H1 (cell line): ENCODE results near the gene LIAS. TPM values are rescaled to one million over a fixed set of nuclear protein-coding genes. Genes with fewer than 3 reads are reported as not detected.

Experiments used
- CTCF ChIA-PET: fragments of 300-600 bp; sonication (Branson Sonifier 250); formaldehyde crosslinking; loops from one replicate; lab custom pipeline; 2021; ENCODE audit not compliant: partially characterized antibody; lab: Charles Lee
- POLR2A ChIA-PET: fragments of 300-600 bp; sonication (Branson Sonifier 250); formaldehyde crosslinking; loops from one replicate; lab custom pipeline; 2021; ENCODE audit warnings: inconsistent platforms; ENCODE audit not compliant: partially characterized antibody; lab: Charles Lee
- DNase-seq, 2 experiments: peaks; one replicate each; pipeline versions ENCODE4 v3.0.0 to v3.0.0-alpha.2; 2010 to 2022; ENCODE audit warnings: low spot score in 2 of 2, low read depth in 1 of 2, mixed read lengths in 1 of 2
- FAIRE-seq: peaks from 2 replicates; lab custom pipeline; 2011; peaks lifted over from hg19 to GRCh38; lab: Jason Lieb, UNC
- H2AFZ ChIP-seq: 2 replicates; pipeline ENCODE4 v1.8.1; 2012; ENCODE audit warnings: low read length, inconsistent platforms
- H2AK5ac ChIP-seq: 2 replicates; pipeline ENCODE4 v1.6.1; 2013; ENCODE audit warnings: low read depth, low read length
- H2BK120ac ChIP-seq: replicated peaks from 2 replicates; pipeline ENCODE3; 2013; ENCODE audit warnings: low read depth, low read length, inconsistent platforms
- H2BK12ac ChIP-seq: 2 replicates; pipeline ENCODE4 v1.6.1; 2013; ENCODE audit warnings: low read depth, low read length
- H2BK15ac ChIP-seq: 2 replicates; pipeline ENCODE4 v1.6.1; 2013; ENCODE audit warnings: low read length
- H2BK20ac ChIP-seq: 2 replicates; pipeline ENCODE4 v1.6.1; 2013; ENCODE audit warnings: low read length
- H2BK5ac ChIP-seq: 2 replicates; pipeline ENCODE4 v1.6.1; 2013; ENCODE audit warnings: low read depth, low read length
- H3K14ac ChIP-seq: 2 replicates; pipeline ENCODE4 v1.6.1; 2013; ENCODE audit warnings: inconsistent platforms; ENCODE audit not compliant: insufficient read length
- H3K18ac ChIP-seq: 2 replicates; pipeline ENCODE4 v1.6.1; 2013; ENCODE audit warnings: low read length; ENCODE audit errors: extremely low read depth
- H3K23ac ChIP-seq: 2 replicates; pipeline ENCODE4 v1.6.1; 2013; ENCODE audit warnings: inconsistent platforms; ENCODE audit not compliant: insufficient read length
- H3K23me2 ChIP-seq: 2 replicates; pipeline ENCODE4 v1.6.1; 2013; ENCODE audit warnings: low read depth, low read length
- H3K27ac ChIP-seq: 2 replicates; pipeline ENCODE4 v1.6.1; 2011; ENCODE audit warnings: low read depth, low read length, inconsistent platforms
- H3K27me3 ChIP-seq, 4 experiments: replicated peaks in 1 of 4; 1 replicate in 1 of 4; 2 replicates in 3 of 4; pipeline versions ENCODE4 v1.6.1 to v1.8.1; 2011 to 2013; ENCODE audit warnings: low read length in 3 of 4, mild to moderate bottlenecking in 3 of 4, inconsistent platforms in 2 of 4, mixed read lengths in 2 of 4, moderate library complexity in 1 of 4; ENCODE audit not compliant: control insufficient read depth in 3 of 4, insufficient read depth in 3 of 4; ENCODE audit errors: extremely low read depth in 1 of 4
- H3K36me3 ChIP-seq, 4 experiments: 2 replicates each; pipeline versions ENCODE4 v1.6.1 to v1.8.1; 2011 to 2013; ENCODE audit warnings: mild to moderate bottlenecking in 4 of 4, low read length in 3 of 4, moderate library complexity in 2 of 4, control low read depth in 1 of 4, inconsistent platforms in 1 of 4; ENCODE audit not compliant: insufficient read depth in 4 of 4, control insufficient read depth in 2 of 4
- H3K4ac ChIP-seq: replicated peaks from 2 replicates; pipeline ENCODE3; 2013; ENCODE audit warnings: low read length, low read depth, mixed read lengths, inconsistent platforms; ENCODE audit not compliant: insufficient read length
- H3K4me1 ChIP-seq, 4 experiments: replicated peaks in 1 of 4; 1 replicate in 1 of 4; 2 replicates in 3 of 4; pipeline versions ENCODE4 v1.6.1 to v1.8.1; 2011 to 2013; ENCODE audit warnings: low read length in 3 of 4, inconsistent platforms in 2 of 4, mixed read lengths in 1 of 4; ENCODE audit not compliant: insufficient read depth in 4 of 4, control insufficient read depth in 3 of 4
- H3K4me2 ChIP-seq, 2 experiments: 2 replicates each; pipeline versions ENCODE4 v1.6.1 to v1.8.1; 2011 to 2013; ENCODE audit warnings: low read depth in 2 of 2, low read length in 2 of 2, control low read depth in 1 of 2, inconsistent platforms in 1 of 2, mild to moderate bottlenecking in 1 of 2; ENCODE audit not compliant: insufficient read depth in 1 of 2
- H3K4me3 ChIP-seq, 4 experiments: fragments of 200-600, 300-600 bp in 1 of 4; sonication (generic), shearing (Covaris generic), sonication (Bioruptor Twin) in 1 of 4; 2 replicates each; pipeline versions ENCODE4 v1.5.1 to v1.8.1; 2011 to 2016; ENCODE audit warnings: low read length in 4 of 4, low read depth in 3 of 4, control low read depth in 2 of 4, inconsistent platforms in 2 of 4, mild to moderate bottlenecking in 2 of 4, mixed read lengths in 1 of 4, moderate library complexity in 1 of 4; ENCODE audit not compliant: insufficient read depth in 2 of 4; ENCODE audit errors: extremely low read depth in 1 of 4
- H3K56ac ChIP-seq: replicated peaks from 2 replicates; pipeline ENCODE3; 2013; ENCODE audit warnings: low read depth, mild to moderate bottlenecking, mixed read lengths, low read length, inconsistent platforms; ENCODE audit not compliant: insufficient read length
- H3K79me1 ChIP-seq: 2 replicates; pipeline ENCODE4 v1.6.1; 2013; ENCODE audit warnings: low read depth, low read length, control low read depth
- H3K79me2 ChIP-seq, 2 experiments: 2 replicates each; pipeline versions ENCODE4 v1.6.1 to v1.8.1; 2012 to 2013; ENCODE audit warnings: low read length in 2 of 2, mild to moderate bottlenecking in 2 of 2, inconsistent platforms in 1 of 2; ENCODE audit not compliant: insufficient read depth in 2 of 2, control insufficient read depth in 1 of 2
- H3K9ac ChIP-seq, 4 experiments: replicated peaks in 1 of 4; 1 replicate in 1 of 4; 2 replicates in 3 of 4; pipeline versions ENCODE4 v1.6.1 to v1.8.1; 2011 to 2013; ENCODE audit warnings: low read depth in 3 of 4, low read length in 3 of 4, control low read depth in 2 of 4, mild to moderate bottlenecking in 2 of 4, moderate library complexity in 2 of 4, inconsistent platforms in 1 of 4; ENCODE audit errors: extremely low read depth in 1 of 4
- H3K9me3 ChIP-seq, 2 experiments: 2 replicates each; pipeline versions ENCODE4 v1.6.1 to v1.8.1; 2012 to 2013; ENCODE audit warnings: mild to moderate bottlenecking in 2 of 2, moderate library complexity in 2 of 2, control low read depth in 1 of 2, inconsistent platforms in 1 of 2, low read depth in 1 of 2, low read length in 1 of 2, mixed read lengths in 1 of 2; ENCODE audit not compliant: insufficient read depth in 2 of 2
- H4K20me1 ChIP-seq, 2 experiments: replicated peaks in 1 of 2; 2 replicates each; pipeline versions ENCODE3 to v1.8.1; 2011 to 2013; ENCODE audit warnings: inconsistent platforms in 2 of 2, low read length in 2 of 2, mild to moderate bottlenecking in 1 of 2; ENCODE audit not compliant: insufficient read depth in 2 of 2, control insufficient read depth in 1 of 2
- H4K5ac ChIP-seq: 2 replicates; pipeline ENCODE4 v1.6.1; 2013; ENCODE audit warnings: low read length, low read depth, mixed read lengths, inconsistent platforms; ENCODE audit not compliant: insufficient read length
- H4K8ac ChIP-seq: 2 replicates; pipeline ENCODE4 v1.8.0; 2013; ENCODE audit warnings: mild to moderate bottlenecking, moderate library complexity, low read length, inconsistent platforms; ENCODE audit not compliant: insufficient read depth; ENCODE audit errors: extremely low read depth
- H4K91ac ChIP-seq: replicated peaks from 2 replicates; pipeline ENCODE3; 2013; ENCODE audit warnings: low read length, mixed read lengths, inconsistent platforms; ENCODE audit not compliant: insufficient read length
- CTCF ChIP-seq, 3 experiments: IDR thresholded peaks; 1 replicate in 2 of 3; 2 replicates in 1 of 3; pipeline versions ENCODE4 v1.5.1 to v1.6.1; 2011; ENCODE audit warnings: low read length in 3 of 3, mild to moderate bottlenecking in 3 of 3, inconsistent platforms in 2 of 3, low read depth in 1 of 3, moderate library complexity in 1 of 3; ENCODE audit not compliant: insufficient read depth in 1 of 3; ENCODE audit errors: control extremely low read depth in 1 of 3
- POU5F1 ChIP-seq: IDR thresholded peaks from 2 replicates; pipeline ENCODE4 v1.6.1; 2011; ENCODE audit warnings: low read depth, mild to moderate bottlenecking, low read length, moderate library complexity
- RFX5 ChIP-seq: IDR thresholded peaks from 2 replicates; pipeline ENCODE4 v1.6.1; 2011; ENCODE audit warnings: low read depth, low read length, improper control_type of control experiment, borderline replicate concordance
- WGBS, 2 experiments: shearing (Covaris generic) in 1 of 2; methylation state at CpG; one replicate each; pipeline versions ENCODE4 v1.1.6 to v1.1.7; 2013 to 2015; ENCODE audit warnings: low lambda C conversion rate in 2 of 2, mixed read lengths in 2 of 2, inconsistent platforms in 1 of 2, low coverage in 1 of 2, missing lambda C conversion rate in 1 of 2; ENCODE audit not compliant: insufficient replicate concordance in 2 of 2, insufficient coverage in 1 of 2, insufficient read length in 1 of 2; ENCODE audit errors: extremely low coverage in 1 of 2, missing lambda C conversion rate in 1 of 2; 5-methylcytosine and 5-hydroxymethylcytosine counted together
- polyA plus RNA-seq, 7 experiments: library from polyadenylated mRNA; depleted of rRNA in 3 of 7; stranded (reverse) in 5 of 7; unstranded in 2 of 7; fragments of >200 nt in 5 of 7; fragments of 200-250 nt in 2 of 7; gene quantifications; 1 replicate in 5 of 7; 2 replicates in 1 of 7; 4 replicates in 1 of 7; pipeline versions ENCODE4 v1.2.1 to v1.2.3, GENCODE V29; 2011 to 2013; ENCODE audit warnings: missing spikeins in 2 of 7, mixed read lengths in 2 of 7
- total RNA-seq: library from RNA; stranded (reverse); fragmentation: NEBNext Ultra II Directional; extraction: Animal tissue kit (Norgen Biotek cat#: 25700); gene quantifications from 2 replicates; pipeline ENCODE4 v1.2.1, GENCODE V29; 2021

The LIAS gene
- total and polyA plus RNA-seq, 2 of the 8 experiments (the other 6 are each of a cell fraction or from before 2014, with no cell fraction given), result 10.5 to 24.9 TPM

- no peaks in the 10 kb centered on the region for H3K9me3 ChIP-seq
- H4K5ac ChIP-seq, result no peak overlapping the region
- no peak overlapping the region for H2BK15ac ChIP-seq
- no peak overlapping the region for H2BK5ac ChIP-seq
- no peaks in the 10 kb centered on the region for H4K20me1 ChIP-seq
- H3K18ac ChIP-seq, result no peak overlapping the region
- no peak overlapping the region for H3K14ac ChIP-seq
- H3K4ac ChIP-seq, result no peak overlapping the region
- CTCF ChIA-PET, result interaction anchor here (1.4 kb wide), 1 partner anchor 10 kb away, joined by 3 read pairs; no protein-coding TSS in a partner anchor
- no peak overlapping the region for H3K4me2 ChIP-seq
- H3K79me2 ChIP-seq, result no peaks in the 10 kb centered on the region
- no peak overlapping the region for H2BK20ac ChIP-seq
- no peak overlapping the region for H4K8ac ChIP-seq
- H2BK120ac ChIP-seq, result no peak overlapping the region
- no peak overlapping the region for H2AFZ ChIP-seq
- peaks cover 3 to 17% (median 10%) of the 10 kb centered on the region in 4 experiments; a peak in 4 of 8 replicates for H3K36me3 ChIP-seq
- FAIRE-seq (no peak), DNase-seq (no peak)
- H3K23ac ChIP-seq, result no peak overlapping the region
- POLR2A ChIA-PET, result interaction anchor here (1.7 to 4.3 kb wide), 2 partner anchors 13 to 17 kb away, joined by 4 to 15 read pairs; partner anchors contain the start of genes LIAS and RPL9
- no peaks in the 10 kb centered on the region for H3K27me3 ChIP-seq
- H4K91ac ChIP-seq, result no peak overlapping the region
- H3K27ac ChIP-seq, result no peak overlapping the region
- no peak overlapping the region for H3K4me3 ChIP-seq
- H3K9ac ChIP-seq, result no peak overlapping the region
- no peak overlapping the region for H3K56ac ChIP-seq
- TF ChIP-seq CTCF (IDR thresholded peaks at IDR 0.05; ENCODE audit: control extremely low read depth in 1 of 3, insufficient read depth in 1 of 3, low read depth in 1 of 3, low read length in 3 of 3) (no peak), RFX5 (no peak), POU5F1 (no peak)
- H2BK12ac ChIP-seq, result no peak overlapping the region
- no peaks in the 10 kb centered on the region for H3K79me1 ChIP-seq
- 84% methylated on average over 5 of the region's 5 CpGs; no CpG with 5 or more reads in 1 of the 2 experiments for WGBS, 2 experiments
- no peak overlapping the region for H2AK5ac ChIP-seq
- no peaks in the 10 kb centered on the region for H3K4me1 ChIP-seq
- no peaks in the 10 kb centered on the region for H3K23me2 ChIP-seq
Observed at GRCh38 chr4:39476187-39476895, 17.5 kb downstream of the LIAS start.
